HCT116 (cell line): ENCODE measurements around the gene SPSB3. TPM values are rescaled to one million over a fixed set of nuclear protein-coding genes. Genes with fewer than 3 reads are reported as not detected.

Experiments used
- ATAC-seq: fragments of 200-7000 bp; cut with Tn5 transposase; 2 replicates; pipeline ENCODE4 v1.9.1; 2020; ENCODE audit warnings: mild to moderate bottlenecking, moderate library complexity
- BruUV-seq: library from RNA; stranded (reverse); fragments of 400-500 nt; replicated peaks from 2 replicates; lab custom pipeline; 2021; lab: Mats Ljungman, UMichigan
- CTCF ChIA-PET: fragments of 300-600 bp; sonication (Branson Sonifier 250); formaldehyde crosslinking; loops from one replicate; lab custom pipeline; 2021; ENCODE audit warnings: antibody characterized with exemption; lab: Charles Lee
- POLR2A ChIA-PET: fragments of 300-600, 350-600 bp; sonication (Branson Sonifier 250); formaldehyde crosslinking; loops from one replicate; lab custom pipeline; 2021; ENCODE audit warnings: antibody characterized with exemption; lab: Charles Lee
- RAD21 ChIA-PET, 2 experiments: fragments of 300-600 bp; sonication (Branson Sonifier 250); formaldehyde crosslinking; loops; one replicate each; lab custom pipeline; 2023; ENCODE audit warnings: low total read pairs in 2 of 2; ENCODE audit not compliant: uncharacterized antibody in 2 of 2, unreplicated experiment in 2 of 2, low non-redundant PET in 1 of 2; lab: Charles Lee
- DNase-seq: peaks from one replicate; pipeline ENCODE4 v3.0.0-alpha.2; 2010; ENCODE audit warnings: low read depth, low spot score
- H2AFZ ChIP-seq: fragments of 200-600 bp; shearing (Covaris generic), sonication (generic); 2 replicates; pipeline ENCODE4 v1.6.1; 2017; ENCODE audit warnings: low read depth, mixed run types, mixed read lengths, antibody characterized with exemption, low read length; ENCODE audit not compliant: poor library complexity, severe bottlenecking
- H3K27ac ChIP-seq: 2 replicates; pipeline ENCODE4 v1.5.1; 2012; ENCODE audit warnings: low read depth, low read length
- H3K27me3 ChIP-seq: fragments of 200-600 bp; sonication (generic); 2 replicates; pipeline ENCODE4 v1.6.1; 2016; ENCODE audit warnings: mixed run types, low read length, mixed read lengths; ENCODE audit not compliant: insufficient read depth
- H3K36me3 ChIP-seq, 2 experiments: fragments of 200-500 bp in 1 of 2; fragments of 200-600 bp in 1 of 2; sonication (Bioruptor generic) in 1 of 2; sonication (generic) in 1 of 2; 2 replicates each; pipeline versions ENCODE4 v1.5.1 to v1.6.1; 2014 to 2016; ENCODE audit warnings: low read length in 2 of 2, inconsistent platforms in 1 of 2, mixed read lengths in 1 of 2, mixed run types in 1 of 2; ENCODE audit not compliant: insufficient read depth in 2 of 2, control insufficient read depth in 1 of 2
- H3K4me1 ChIP-seq, 2 experiments: fragments of 200-600 bp in 1 of 2; sonication (generic) in 1 of 2; 2 replicates each; pipeline versions ENCODE4 v1.5.1 to v1.6.1; 2012 to 2017; ENCODE audit warnings: low read length in 2 of 2, inconsistent platforms in 1 of 2, mild to moderate bottlenecking in 1 of 2, mixed read lengths in 1 of 2, mixed run types in 1 of 2, moderate library complexity in 1 of 2; ENCODE audit not compliant: insufficient read depth in 2 of 2, control insufficient read depth in 1 of 2
- H3K4me2 ChIP-seq: fragments of 200-600 bp; sonication (generic); 2 replicates; pipeline ENCODE4 v1.6.1; 2017; ENCODE audit warnings: mixed run types, low read length, mixed read lengths
- H3K4me3 ChIP-seq, 2 experiments: fragments of 200-600 bp in 1 of 2; sonication (generic) in 1 of 2; replicated peaks in 1 of 2; 2 replicates each; pipeline ENCODE4 v1.5.1; 2011 to 2016; ENCODE audit warnings: low read length in 2 of 2, control low read depth in 1 of 2, low read depth in 1 of 2, mild to moderate bottlenecking in 1 of 2, mixed read lengths in 1 of 2, mixed run types in 1 of 2
- H3K79me2 ChIP-seq: fragments of 200-600 bp; sonication (generic); 2 replicates; pipeline ENCODE4 v1.6.1; 2017; ENCODE audit warnings: mild to moderate bottlenecking, mixed run types, low read length, moderate library complexity, mixed read lengths; ENCODE audit not compliant: insufficient read depth
- H3K9ac ChIP-seq: fragments of 200-600 bp; sonication (generic); 2 replicates; pipeline ENCODE4 v1.6.1; 2016; ENCODE audit warnings: low read length, mixed read lengths
- H3K9me2 ChIP-seq: fragments of 200-600 bp; sonication (generic), shearing (Covaris generic); 2 replicates; pipeline ENCODE4 v1.6.1; 2017; ENCODE audit warnings: mixed run types, mild to moderate bottlenecking, moderate library complexity; ENCODE audit not compliant: insufficient read depth
- H3K9me3 ChIP-seq, 2 experiments: fragments of 200-500 bp in 1 of 2; fragments of 200-600 bp in 1 of 2; sonication (Bioruptor generic) in 1 of 2; sonication (generic) in 1 of 2; 2 replicates each; pipeline ENCODE4 v1.6.1; 2014 to 2017; ENCODE audit warnings: low read length in 2 of 2, mixed read lengths in 2 of 2, inconsistent platforms in 1 of 2, low read depth in 1 of 2, mild to moderate bottlenecking in 1 of 2, mixed run types in 1 of 2, moderate library complexity in 1 of 2; ENCODE audit not compliant: control insufficient read depth in 1 of 2, insufficient read depth in 1 of 2
- H4K20me1 ChIP-seq: fragments of 200-600 bp; sonication (generic), shearing (Covaris generic); 2 replicates; pipeline ENCODE4 v1.6.1; 2017; ENCODE audit warnings: mixed run types, mild to moderate bottlenecking, moderate library complexity; ENCODE audit not compliant: insufficient read depth
- CBX3 ChIP-seq: IDR thresholded peaks from 2 replicates; pipeline ENCODE4 v1.6.1; 2012; ENCODE audit warnings: low read depth
- ELF1 ChIP-seq: IDR thresholded peaks from 2 replicates; pipeline ENCODE4 v1.6.1; 2012; ENCODE audit warnings: low read depth, borderline replicate concordance
- EZH2 ChIP-seq: fragments of 200-600 bp; sonication (generic); IDR thresholded peaks from 2 replicates; pipeline ENCODE4 v1.6.1; 2017; ENCODE audit warnings: antibody characterized with exemption, mixed run types
- FOSL1 ChIP-seq: IDR thresholded peaks from 2 replicates; pipeline ENCODE4 v1.6.1; 2012; ENCODE audit warnings: low read depth
- JUND ChIP-seq: IDR thresholded peaks from 2 replicates; pipeline ENCODE4 v1.6.1; 2012
- RAD21 ChIP-seq: IDR thresholded peaks from 2 replicates; pipeline ENCODE4 v1.6.1; 2012; ENCODE audit warnings: low read depth, mild to moderate bottlenecking
- SP1 ChIP-seq: IDR thresholded peaks from 2 replicates; pipeline ENCODE4 v1.6.1; 2012; ENCODE audit warnings: low read depth
- SRF ChIP-seq: IDR thresholded peaks from 2 replicates; pipeline ENCODE4 v1.6.1; 2012; ENCODE audit warnings: low read depth
- TCF7L2 ChIP-seq: IDR thresholded peaks from 2 replicates; pipeline ENCODE4 v1.7.0; 2011; ENCODE audit warnings: borderline replicate concordance, inconsistent platforms; ENCODE audit not compliant: insufficient read depth, insufficient read length; ENCODE audit errors: extremely low read depth
- YY1 ChIP-seq: IDR thresholded peaks from 2 replicates; pipeline ENCODE4 v1.6.1; 2011; ENCODE audit warnings: low read length, low read depth, moderate library complexity, mild to moderate bottlenecking; ENCODE audit not compliant: insufficient replicate concordance; ENCODE audit errors: extremely low read depth
- ZNF274 ChIP-seq: fragments of 200-500 bp; sonication (Bioruptor generic); IDR thresholded peaks from 2 replicates; pipeline ENCODE4 v1.6.1; 2014; ENCODE audit warnings: mild to moderate bottlenecking, low read depth, low read length, inconsistent platforms
- intact Hi-C: fragments of 100-400 bp; cut with micrococcal nuclease; formaldehyde crosslinking; loops from 2 replicates; pipeline ENCODE4 v1.10.0; 2022
- total RNA-seq: library from RNA; stranded (reverse); gene quantifications from one replicate; pipeline ENCODE4 v1.2.1, GENCODE V29; 2021; ENCODE audit not compliant: unreplicated experiment
- TF ChIP-seq, protein P1 (sequence below): IDR thresholded peaks from 2 replicates; pipeline ENCODE4 v1.6.1; 2011; ENCODE audit warnings: mild to moderate bottlenecking, low read length, moderate library complexity; ENCODE audit not compliant: insufficient replicate concordance; ENCODE audit errors: extremely low read depth
- TF ChIP-seq, protein P2 (sequence below): IDR thresholded peaks from 2 replicates; pipeline ENCODE4 v1.6.1; 2012

SPSB3 gene
- total RNA-seq, 1 experiment from 2014 or later: 31.6 TPM

GRCh38 chr16:1729445-1729844 is 52.9 kb downstream of the SPSB3 start:
- ChIA-PET CTCF (no interaction called here), RAD21 (no interaction called here), POLR2A (no interaction called here)
- H3K79me2 ChIP-seq: peaks cover 11% of the 10 kb centered on the region; the same call in 1 of the 2 replicates
- no peak overlapping the region for H3K27ac ChIP-seq
- intact Hi-C loops: no loop called here
- H3K9me2 ChIP-seq: no peaks in the 10 kb centered on the region
- TF ChIP-seq SP1 (no peak), TCF7L2 (no peak), JUND (no peak), SRF (no peak), YY1 (no peak), CBX3 (no peak), RAD21 (no peak), EZH2 (no peak), ZNF274 (no peak), FOSL1 (no peak), ELF1 (no peak)
- TF ChIP-seq, protein P1, sequence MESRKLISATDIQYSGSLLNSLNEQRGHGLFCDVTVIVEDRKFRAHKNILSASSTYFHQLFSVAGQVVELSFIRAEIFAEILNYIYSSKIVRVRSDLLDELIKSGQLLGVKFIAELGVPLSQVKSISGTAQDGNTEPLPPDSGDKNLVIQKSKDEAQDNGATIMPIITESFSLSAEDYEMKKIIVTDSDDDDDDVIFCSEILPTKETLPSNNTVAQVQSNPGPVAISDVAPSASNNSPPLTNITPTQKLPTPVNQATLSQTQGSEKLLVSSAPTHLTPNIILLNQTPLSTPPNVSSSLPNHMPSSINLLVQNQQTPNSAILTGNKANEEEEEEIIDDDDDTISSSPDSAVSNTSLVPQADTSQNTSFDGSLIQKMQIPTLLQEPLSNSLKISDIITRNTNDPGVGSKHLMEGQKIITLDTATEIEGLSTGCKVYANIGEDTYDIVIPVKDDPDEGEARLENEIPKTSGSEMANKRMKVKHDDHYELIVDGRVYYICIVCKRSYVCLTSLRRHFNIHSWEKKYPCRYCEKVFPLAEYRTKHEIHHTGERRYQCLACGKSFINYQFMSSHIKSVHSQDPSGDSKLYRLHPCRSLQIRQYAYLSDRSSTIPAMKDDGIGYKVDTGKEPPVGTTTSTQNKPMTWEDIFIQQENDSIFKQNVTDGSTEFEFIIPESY: no peak
- TF ChIP-seq, protein P2, sequence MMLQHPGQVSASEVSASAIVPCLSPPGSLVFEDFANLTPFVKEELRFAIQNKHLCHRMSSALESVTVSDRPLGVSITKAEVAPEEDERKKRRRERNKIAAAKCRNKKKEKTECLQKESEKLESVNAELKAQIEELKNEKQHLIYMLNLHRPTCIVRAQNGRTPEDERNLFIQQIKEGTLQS: no peak
- H3K9me3 ChIP-seq: no peaks in the 10 kb centered on the region
- no peak overlapping the region for H3K9ac ChIP-seq
- DNase-seq (no peak), ATAC-seq (no peak)
- H3K36me3 ChIP-seq: peaks cover under 1 to 6% of the 10 kb centered on the region in 2 experiments; a peak in 3 of 4 replicates
- H4K20me1 ChIP-seq: no peaks in the 10 kb centered on the region
- H2AFZ ChIP-seq: no peak overlapping the region
- no peaks in the 10 kb centered on the region for H3K27me3 ChIP-seq
- no peak overlapping the region for H3K4me3 ChIP-seq
- BruUV-seq: no TSS peak
- no peaks in the 10 kb centered on the region for H3K4me1 ChIP-seq
- H3K4me2 ChIP-seq: no peak overlapping the region
